Measurements from ENCODE around the gene EFCAB11. TPM values are rescaled to one million over a fixed set of nuclear protein-coding genes. Genes with fewer than 3 reads are reported as not detected.

The EFCAB11 gene
- total RNA-seq, 6 experiments from 2014 or later = 1.7 to 4.7 (median 3.2) TPM

- DNase-seq (peak in 2 of 3 donors; percentile 35 to 67), ATAC-seq (peak; percentile 51 to 70 (median 64))
- H3K9me3 ChIP-seq = no peaks in the 10 kb centered on the region
- 31% methylated on average over 9 of the region's 11 CpGs for WGBS (ENCODE audit: insufficient coverage, low coverage, low lambda C conversion rate, missing lambda C conversion rate)
- peak overlapping the region in 2 of 3 donors; percentile 27 to 37 for H3K4me3 ChIP-seq
- H3K27me3 ChIP-seq = no peaks in the 10 kb centered on the region
- H3K27ac ChIP-seq = peak overlapping the region; percentile 16 to 70 (median 59)
- intact Hi-C loops (cut with DNase I) = loop anchor here in 1 of 2 donors (10.0 kb wide), 1 partner anchor 876 kb away; no protein-coding TSS in a partner anchor
- H3K36me3 ChIP-seq = no peaks in the 10 kb centered on the region
- H3K4me1 ChIP-seq = peaks cover 0 to 19% (median 8%) of the 10 kb centered on the region in 4 donors
- TF ChIP-seq POLR2A (IDR thresholded peaks at IDR 0.05) = no peak
- TF ChIP-seq, protein P1, sequence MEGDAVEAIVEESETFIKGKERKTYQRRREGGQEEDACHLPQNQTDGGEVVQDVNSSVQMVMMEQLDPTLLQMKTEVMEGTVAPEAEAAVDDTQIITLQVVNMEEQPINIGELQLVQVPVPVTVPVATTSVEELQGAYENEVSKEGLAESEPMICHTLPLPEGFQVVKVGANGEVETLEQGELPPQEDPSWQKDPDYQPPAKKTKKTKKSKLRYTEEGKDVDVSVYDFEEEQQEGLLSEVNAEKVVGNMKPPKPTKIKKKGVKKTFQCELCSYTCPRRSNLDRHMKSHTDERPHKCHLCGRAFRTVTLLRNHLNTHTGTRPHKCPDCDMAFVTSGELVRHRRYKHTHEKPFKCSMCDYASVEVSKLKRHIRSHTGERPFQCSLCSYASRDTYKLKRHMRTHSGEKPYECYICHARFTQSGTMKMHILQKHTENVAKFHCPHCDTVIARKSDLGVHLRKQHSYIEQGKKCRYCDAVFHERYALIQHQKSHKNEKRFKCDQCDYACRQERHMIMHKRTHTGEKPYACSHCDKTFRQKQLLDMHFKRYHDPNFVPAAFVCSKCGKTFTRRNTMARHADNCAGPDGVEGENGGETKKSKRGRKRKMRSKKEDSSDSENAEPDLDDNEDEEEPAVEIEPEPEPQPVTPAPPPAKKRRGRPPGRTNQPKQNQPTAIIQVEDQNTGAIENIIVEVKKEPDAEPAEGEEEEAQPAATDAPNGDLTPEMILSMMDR (IDR thresholded peaks at IDR 0.05) = no peak
These were observed 43.3 kb downstream of the EFCAB11 start for GRCh38 chr14:89911010-89911919.

GRCh38 chr14:89910691-89911009 is 43.9 kb downstream of the EFCAB11 start:
- intact Hi-C loops (cut with DNase I) = loop anchor here in 1 of 2 donors (10.0 kb wide), 1 partner anchor 876 kb away; no protein-coding TSS in a partner anchor
- 23% methylated on average over 5 of the region's 5 CpGs for WGBS (ENCODE audit: insufficient coverage, low coverage, low lambda C conversion rate, missing lambda C conversion rate)
- Histone ChIP-seq H3K27me3 (no peaks in the 10 kb centered on the region), H3K4me3 (peak overlapping the region in 2 of 3 donors; percentile 27 to 37), H3K27ac (peak overlapping the region; percentile 16 to 70 (median 59)), H3K4me1 (peaks cover 0 to 19% (median 8%) of the 10 kb centered on the region in 4 donors), H3K36me3 (no peaks in the 10 kb centered on the region), H3K9me3 (no peaks in the 10 kb centered on the region)
- DNase-seq (no peak), ATAC-seq (peak in 2 of 4 donors; percentile 52 to 74)
- TF ChIP-seq, protein P1 (IDR thresholded peaks at IDR 0.05) = no peak
- TF ChIP-seq POLR2A (IDR thresholded peaks at IDR 0.05) = no peak

DNA sequence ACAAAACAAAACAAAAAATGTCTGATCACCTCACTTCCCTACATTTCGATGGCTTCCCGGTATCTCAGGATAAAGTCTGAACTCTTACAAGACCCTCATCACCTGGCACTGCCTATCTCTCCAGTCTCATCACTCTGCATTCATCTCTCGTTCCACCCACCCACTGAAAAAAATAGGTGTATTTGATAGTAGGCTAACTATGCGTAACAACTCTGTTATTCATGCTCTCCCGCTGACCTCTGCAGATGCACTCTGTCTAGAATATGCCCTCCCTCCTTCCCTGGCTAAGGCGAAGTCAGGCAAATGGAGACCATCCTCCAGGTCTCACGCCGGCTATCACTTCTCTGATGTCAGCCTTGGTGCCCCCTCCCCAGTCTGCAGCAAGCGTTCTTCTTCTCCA is 44.9 kb downstream of the EFCAB11 start:
- DNase-seq (no peak), ATAC-seq (no peak)
- intact Hi-C loops (cut with DNase I) = no loop called here
- 97% methylated on average over 7 of the region's 9 CpGs for WGBS (ENCODE audit: insufficient coverage, low coverage, low lambda C conversion rate, missing lambda C conversion rate)
- peaks cover 0 to 19% (median 7%) of the 10 kb centered on the region in 4 donors for H3K4me1 ChIP-seq
- H3K36me3 ChIP-seq = no peaks in the 10 kb centered on the region
- H3K4me3 ChIP-seq = no peak overlapping the region
- H3K27me3 ChIP-seq = no peaks in the 10 kb centered on the region
- no peak for TF ChIP-seq POLR2A (IDR thresholded peaks at IDR 0.05)
- TF ChIP-seq, protein P1 (IDR thresholded peaks at IDR 0.05) = no peak
- H3K27ac ChIP-seq = no peak overlapping the region
- no peaks in the 10 kb centered on the region for H3K9me3 ChIP-seq

GRCh38 chr14:89908712-89909450 is 45.6 kb downstream of the EFCAB11 start:
- Histone ChIP-seq H3K36me3 (no peaks in the 10 kb centered on the region), H3K4me3 (no peak overlapping the region)
- ATAC-seq = peak; percentile 21 to 52 (median 39)

More at GRCh38 chr14:89908712-89909450, 45.6 kb downstream of the EFCAB11 start:
- no peaks in the 10 kb centered on the region for H3K9me3 ChIP-seq
- DNase-seq = no peak
- H3K27ac ChIP-seq = no peak overlapping the region
- no peaks in the 10 kb centered on the region for H3K27me3 ChIP-seq
- H3K4me1 ChIP-seq = peaks cover 0 to 19% (median 5%) of the 10 kb centered on the region in 4 donors
- intact Hi-C loops (cut with DNase I) = no loop called here
- TF ChIP-seq, protein P1 (IDR thresholded peaks at IDR 0.05) = no peak
- TF ChIP-seq POLR2A (IDR thresholded peaks at IDR 0.05) = no peak
- 90% methylated on average over 8 of the region's 9 CpGs for WGBS (ENCODE audit: insufficient coverage, low coverage, low lambda C conversion rate, missing lambda C conversion rate)
